Measurements from ENCODE around the gene IL36G.

IL36G gene

GRCh38 chr2:113028112-113028511 is 50.3 kb downstream of the IL36G start:
- H3K4me3 ChIP-seq (ENCODE audit: low read depth, low read length): no peak overlapping the region
- no peak for DNase-seq (ENCODE audit: low read depth)
- TF ChIP-seq, protein P1, sequence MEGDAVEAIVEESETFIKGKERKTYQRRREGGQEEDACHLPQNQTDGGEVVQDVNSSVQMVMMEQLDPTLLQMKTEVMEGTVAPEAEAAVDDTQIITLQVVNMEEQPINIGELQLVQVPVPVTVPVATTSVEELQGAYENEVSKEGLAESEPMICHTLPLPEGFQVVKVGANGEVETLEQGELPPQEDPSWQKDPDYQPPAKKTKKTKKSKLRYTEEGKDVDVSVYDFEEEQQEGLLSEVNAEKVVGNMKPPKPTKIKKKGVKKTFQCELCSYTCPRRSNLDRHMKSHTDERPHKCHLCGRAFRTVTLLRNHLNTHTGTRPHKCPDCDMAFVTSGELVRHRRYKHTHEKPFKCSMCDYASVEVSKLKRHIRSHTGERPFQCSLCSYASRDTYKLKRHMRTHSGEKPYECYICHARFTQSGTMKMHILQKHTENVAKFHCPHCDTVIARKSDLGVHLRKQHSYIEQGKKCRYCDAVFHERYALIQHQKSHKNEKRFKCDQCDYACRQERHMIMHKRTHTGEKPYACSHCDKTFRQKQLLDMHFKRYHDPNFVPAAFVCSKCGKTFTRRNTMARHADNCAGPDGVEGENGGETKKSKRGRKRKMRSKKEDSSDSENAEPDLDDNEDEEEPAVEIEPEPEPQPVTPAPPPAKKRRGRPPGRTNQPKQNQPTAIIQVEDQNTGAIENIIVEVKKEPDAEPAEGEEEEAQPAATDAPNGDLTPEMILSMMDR (conservative IDR thresholded peaks at IDR 0.05; ENCODE audit: low read depth, low read length): no peak

DNA sequence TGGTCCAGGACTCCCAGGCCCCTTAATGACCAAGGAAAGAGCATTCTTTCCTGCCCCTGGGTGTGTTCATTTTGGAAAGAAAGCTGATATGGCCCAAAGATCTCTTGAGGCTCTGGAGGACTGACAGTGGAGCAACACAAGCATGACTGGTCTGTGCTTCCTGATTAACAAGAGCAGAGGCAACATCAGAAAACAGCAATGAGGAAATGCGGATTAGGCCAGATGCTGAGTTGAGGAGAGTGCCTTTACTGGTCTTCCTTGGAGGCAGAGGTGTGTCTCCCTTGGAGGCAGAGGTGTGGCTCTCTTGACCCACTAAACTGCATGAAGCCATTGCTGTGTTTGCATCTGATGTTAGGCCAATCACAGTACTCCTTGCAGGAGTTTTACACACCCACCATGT is 54.9 kb downstream of the IL36G start:
- TF ChIP-seq, protein P1 (conservative IDR thresholded peaks at IDR 0.05; ENCODE audit: low read depth, low read length): no peak
- no peak overlapping the region for H3K4me3 ChIP-seq (ENCODE audit: low read depth, low read length)
- DNase-seq (ENCODE audit: low read depth): no peak

DNA sequence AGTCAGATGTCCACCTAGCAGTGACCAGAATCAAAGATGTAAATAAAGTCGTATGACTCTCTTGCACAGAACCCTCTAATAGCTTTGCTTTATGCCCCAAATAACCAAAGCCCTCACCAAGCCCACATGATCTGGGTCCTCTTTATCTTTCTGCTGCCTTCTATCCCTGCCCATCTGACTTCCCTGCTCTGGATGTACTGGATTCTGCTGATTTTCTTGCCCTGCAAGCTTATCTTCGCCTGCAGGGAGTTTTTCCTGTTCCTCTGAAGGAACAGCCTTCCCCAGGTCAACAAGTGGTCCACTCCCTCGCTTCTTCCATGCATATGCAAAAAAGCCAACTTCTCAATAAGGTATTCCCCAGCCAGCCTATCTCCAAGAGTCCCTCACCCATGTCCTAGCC is 56.2 kb downstream of the IL36G start:
- H3K4me3 ChIP-seq (ENCODE audit: low read depth, low read length): no peak overlapping the region
- TF ChIP-seq, protein P1 (conservative IDR thresholded peaks at IDR 0.05; ENCODE audit: low read depth, low read length): no peak
- DNase-seq (ENCODE audit: low read depth): no peak
